Pancreas (tissue), 10 donors: ENCODE results near the gene SYNE2. TPM values are rescaled to one million over a fixed set of nuclear protein-coding genes. Genes with fewer than 3 reads are reported as not detected.
"Not testable (repeated sequence)": the region's sequence is repeated elsewhere in the genome, so short reads cannot be mapped to it uniquely, and the experiment has no call there.

Experiments used
- ATAC-seq, 4 donors: fragments of 200-7000 bp; cut with Tn5 transposase; one replicate each; pipeline versions ENCODE4 v1.8.0 to v1.9.1; 2020; ENCODE audit warnings: mild to moderate bottlenecking in 4 of 4, moderate library complexity in 4 of 4
- DNase-seq, 6 donors: peaks; one replicate each; pipeline ENCODE4 v3.0.0-alpha.2; 2020
- FAIRE-seq: peaks from 2 replicates; lab custom pipeline; 2012; peaks lifted over from hg19 to GRCh38; lab: Jason Lieb, UNC
- H3K27ac ChIP-seq, 4 donors: fragments of 200-600 bp; sonication (generic); 1 replicate in 3 of 4; 2 replicates in 1 of 4; pipeline versions ENCODE4 v1.5.0 to v1.8.0; 2020
- H3K27me3 ChIP-seq, 4 donors: fragments of 200-600 bp; one replicate each; pipeline ENCODE4 v1.8.0; 2021
- H3K36me3 ChIP-seq, 3 donors: fragments of 200-600 bp; sonication (generic) in 1 of 3; one replicate each; pipeline versions ENCODE4 v1.5.0 to v1.8.0; 2020 to 2021
- H3K4me1 ChIP-seq, 3 donors: fragments of 200-600 bp; one replicate each; pipeline ENCODE4 v1.8.0; 2021
- H3K4me3 ChIP-seq, 4 donors: fragments of 200-600 bp; sonication (generic) in 2 of 4; one replicate each; pipeline versions ENCODE4 v1.5.0 to v1.8.0; 2020 to 2021
- H3K9me3 ChIP-seq, 4 donors: fragments of 200-600 bp; one replicate each; pipeline ENCODE4 v1.8.0; 2021
- CTCF ChIP-seq, 4 donors: fragments of 200-600 bp; sonication (generic) in 3 of 4; IDR thresholded peaks; one replicate each; pipeline versions ENCODE4 v1.5.0 to v1.8.0; 2021; ENCODE audit warnings: antibody characterized with exemption in 4 of 4
- WGBS, 2 donors: extraction: QIAGEN DNeasy Blood & Tissue Kit; methylation state at CpG; one replicate each; pipeline ENCODE4 v1.1.7; 2013; 5-methylcytosine and 5-hydroxymethylcytosine counted together
- intact Hi-C, 3 donors: fragments of 100-400 bp; cut with DNase I; formaldehyde crosslinking; loops; one replicate each; pipeline versions ENCODE4 v1.11.1 to v1.14.2; 2022
- polyA plus RNA-seq, 2 donors: library from polyadenylated mRNA; stranded (reverse); fragments of 200-250 nt; gene quantifications; one replicate each; pipeline ENCODE4 v1.2.3, GENCODE V29; 2013
- total RNA-seq, 6 donors: library from RNA; stranded (reverse); fragmentation: NEBNext Ultra II Directional in 4 of 6; extraction: Animal tissue kit (Norgen Biotek cat#: 25700) in 4 of 6; gene quantifications; one replicate each; pipeline versions ENCODE4 v1.2.1 to v1.2.4, GENCODE V29; 2021 to 2023
- donor health status: healthy with polysubstance abuse.
- donor health status: DM: no; HTN: no; CAD: no; lungs with moderate emphysema.
- donor health status: DM: no; HTN: no; CAD: no.
- donor health status: control.
- donor health status: control.
- donor health status: Bipolar disorder and iron deficiency.
- donor health status: DM: yes; HTN: yes; CAD: no.
- donor health status: DM: no; HTN: no; CAD: no.
- donor health status: DM: no; HTN: no; CAD: no.
- donor health status: DM: yes; HTN: yes; CAD: no.

The SYNE2 gene
- total and polyA plus RNA-seq, 8 donors = 45.2 to 103 (median 56.6) TPM

GRCh38 chr14:63867933-63868921, 15.4 kb downstream of the SYNE2 start:
- intact Hi-C loops = no loop called here
- Histone ChIP-seq H3K27me3 (no peaks in the 10 kb centered on the region), H3K27ac (peak overlapping the region in 3 of 4 donors; percentile 16 to 77 (median 73)), H3K36me3 (no peaks in the 10 kb centered on the region), H3K9me3 (no peaks in the 10 kb centered on the region), H3K4me1 (peaks cover under 1 to 22% (median 11%) of the 10 kb centered on the region in 3 donors), H3K4me3 (no peak overlapping the region)
- ATAC-seq (peak; percentile 24 to 39 (median 31)), FAIRE-seq (no peak), DNase-seq (peak in 1 of 6 donors; percentile 38)
- no peak for TF ChIP-seq CTCF (IDR thresholded peaks at IDR 0.05)
- 53 to 56% methylated on average over 6 of the region's 6 CpGs for WGBS, 2 donors

- peak overlapping the region in 2 of 4 donors; percentile 41 to 64 for H3K27ac ChIP-seq
- peak; percentile 77 for FAIRE-seq
- H3K4me3 ChIP-seq, intact Hi-C loops, H3K27me3 ChIP-seq, H3K9me3 ChIP-seq, H3K36me3 ChIP-seq, DNase-seq: not testable (repeated sequence)
- WGBS, 2 donors = 77 to 78% methylated on average over 1 of the region's 2 CpGs
- peaks cover 0 to 21% (median 11%) of the 10 kb centered on the region in 3 donors for H3K4me1 ChIP-seq
- ATAC-seq = peak; percentile 10 to 51 (median 42)
Observed at GRCh38 chr14:63869940-63870752, 17.3 kb downstream of the SYNE2 start.

GRCh38 chr14:63870753-63871037, 17.9 kb downstream of the SYNE2 start:
- peaks cover 0 to 21% (median 11%) of the 10 kb centered on the region in 3 donors for H3K4me1 ChIP-seq
- DNase-seq, H3K9me3 ChIP-seq, FAIRE-seq, H3K27me3 ChIP-seq, H3K36me3 ChIP-seq, intact Hi-C loops, H3K27ac ChIP-seq, ATAC-seq, H3K4me3 ChIP-seq: not testable (repeated sequence)
- 0% methylated on average over 1 of the region's 1 CpG for WGBS, 2 donors

GRCh38 chr14:63874223-63874622, 21.4 kb downstream of the SYNE2 start:
- intact Hi-C loops = no loop called here
- WGBS, 2 donors = 48 to 56% methylated on average over 3 of the region's 3 CpGs
- Histone ChIP-seq H3K9me3 (no peaks in the 10 kb centered on the region), H3K4me1 (peaks cover 0 to 14% (median 6%) of the 10 kb centered on the region in 3 donors), H3K27ac (peak overlapping the region in 2 of 4 donors; percentile 12 to 64), H3K4me3 (no peak overlapping the region), H3K36me3 (no peaks in the 10 kb centered on the region), H3K27me3 (no peaks in the 10 kb centered on the region)
- DNase-seq (no peak), ATAC-seq (no peak), FAIRE-seq (no peak)
- TF ChIP-seq CTCF (IDR thresholded peaks at IDR 0.05) = no peak

GRCh38 chr14:63875311-63875710, 22.5 kb downstream of the SYNE2 start:
- Histone ChIP-seq H3K27ac (peak overlapping the region in 2 of 4 donors; percentile 12 to 64), H3K4me3 (no peak overlapping the region), H3K36me3 (no peaks in the 10 kb centered on the region), H3K27me3 (no peaks in the 10 kb centered on the region), H3K4me1 (peaks cover 0 to 14% (median 6%) of the 10 kb centered on the region in 3 donors), H3K9me3 (no peaks in the 10 kb centered on the region)
- intact Hi-C loops = no loop called here
- FAIRE-seq (no peak), ATAC-seq (peak in 3 of 4 donors; percentile 33 to 65 (median 55)), DNase-seq (no peak)
- WGBS, 2 donors = 64 to 75% methylated on average over 2 of the region's 2 CpGs
- no peak for TF ChIP-seq CTCF (IDR thresholded peaks at IDR 0.05)
